Panc1 (cell line): ENCODE measurements around the gene ZNF200.
A peak's percentile ranks its signal among the peaks of the same experiment; 100 is the strongest.

Experiments used
- CTCF ChIP-seq: fragments of 450-650 bp; IDR thresholded peaks from 2 replicates; pipeline ENCODE4 v1.5.1; 2017; ENCODE audit warnings: mild to moderate bottlenecking
- POLR2AphosphoS5 ChIP-seq: IDR thresholded peaks from 2 replicates; pipeline ENCODE4 v1.6.1; 2012; ENCODE audit warnings: mild to moderate bottlenecking, low read depth, low read length, moderate library complexity

DNA sequence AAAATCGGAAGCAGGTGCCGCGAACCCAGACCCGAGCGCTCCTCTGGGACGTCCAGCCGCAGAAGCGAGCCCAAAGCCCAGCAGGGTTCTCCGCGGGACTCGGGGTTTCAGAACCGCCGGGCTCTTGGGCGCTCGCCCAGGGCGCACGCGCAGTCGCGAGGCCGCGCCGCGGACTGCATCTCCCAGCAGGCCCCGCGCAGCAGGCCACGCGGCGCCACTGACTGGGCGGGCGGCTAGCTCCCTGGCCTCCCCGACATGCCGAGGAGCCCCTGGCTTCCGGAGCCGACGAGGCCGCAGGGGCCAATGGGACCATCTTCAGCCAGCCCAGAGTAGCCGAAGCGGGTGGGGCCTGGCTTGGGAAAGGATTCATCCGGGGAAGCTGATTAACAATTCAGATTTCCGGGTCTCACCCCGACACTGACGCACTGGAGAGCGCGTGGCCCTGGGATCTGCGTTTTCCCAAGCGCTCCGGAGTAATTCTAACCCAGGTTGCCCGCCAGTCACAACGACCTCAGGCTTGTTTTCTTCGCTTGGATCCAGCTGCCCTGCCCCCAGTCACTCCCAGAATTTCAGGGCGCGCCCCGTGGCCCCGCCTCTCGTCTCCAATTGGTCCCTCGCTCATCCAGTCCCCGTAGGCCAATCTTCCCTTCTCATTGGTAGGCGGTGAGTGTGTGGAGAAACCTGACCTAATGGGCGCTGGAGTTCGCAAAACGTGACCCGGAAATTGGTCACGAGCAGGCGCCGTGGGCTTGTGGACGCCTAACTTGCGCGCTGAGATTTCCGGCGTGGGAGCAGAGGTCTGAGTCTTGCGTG lies 48.0 kb upstream of the ZNF200 start, which contains the start of gene ZNF263:
- TF ChIP-seq CTCF: no peak
- peak; percentile 85 for TF ChIP-seq POLR2AphosphoS5
